AG04449 (cell line): ENCODE results near the gene DPF3.

Source experiments
- CTCF ChIA-PET: fragments of 350-600 bp; formaldehyde crosslinking; extraction: SDS; loops from one replicate; lab custom pipeline; 2021; ENCODE audit warnings: antibody characterized with exemption; lab: Yijun Ruan, JAX
- POLR2A ChIA-PET: fragments of 400-600, 350-600 bp; formaldehyde crosslinking; extraction: SDS; loops from one replicate; lab custom pipeline; 2020; ENCODE audit warnings: antibody characterized with exemption, inconsistent platforms; lab: Yijun Ruan, JAX
- DNase-seq: peaks from one replicate; pipeline ENCODE4 v3.0.0-alpha.2; 2010; ENCODE audit warnings: low read depth, low spot score
- H3K4me3 ChIP-seq: 2 replicates; pipeline ENCODE4 v1.5.1; 2011; ENCODE audit warnings: low read depth, mild to moderate bottlenecking, control low read depth, low read length
- TF ChIP-seq, protein P1 (sequence below): IDR thresholded peaks from one replicate; pipeline ENCODE4 v1.5.1; 2011; ENCODE audit warnings: mild to moderate bottlenecking, moderate library complexity, low read length, control low read depth, inconsistent platforms; ENCODE audit not compliant: insufficient read depth; ENCODE audit errors: missing control alignments

DPF3 gene

DNA sequence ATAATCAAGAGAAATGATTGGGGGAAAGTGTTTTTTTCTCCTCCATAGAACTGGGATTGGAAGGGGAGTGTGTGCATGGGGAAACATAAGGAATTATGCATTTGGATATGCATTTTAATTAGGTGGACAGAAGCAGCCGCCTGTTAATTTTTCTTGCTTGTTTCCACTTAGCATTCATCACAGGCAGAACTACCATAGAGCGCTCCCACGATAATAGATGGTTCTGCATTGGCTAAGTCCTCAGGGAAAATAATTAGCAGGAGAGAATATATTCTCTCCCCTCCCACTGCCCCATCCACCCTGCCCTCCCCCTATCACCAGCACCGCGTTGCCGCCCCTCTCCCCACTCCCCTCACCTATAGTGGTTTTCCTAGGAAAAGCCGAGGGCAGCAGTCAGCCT lies 11.4 kb downstream of the DPF3 start:
- ChIA-PET CTCF (interaction anchor here (0.6 kb wide), 1 partner anchor 64 kb away, joined by 3 read pairs; no protein-coding TSS in a partner anchor), POLR2A (no interaction called here)
- no peak overlapping the region for H3K4me3 ChIP-seq
- TF ChIP-seq, protein P1, sequence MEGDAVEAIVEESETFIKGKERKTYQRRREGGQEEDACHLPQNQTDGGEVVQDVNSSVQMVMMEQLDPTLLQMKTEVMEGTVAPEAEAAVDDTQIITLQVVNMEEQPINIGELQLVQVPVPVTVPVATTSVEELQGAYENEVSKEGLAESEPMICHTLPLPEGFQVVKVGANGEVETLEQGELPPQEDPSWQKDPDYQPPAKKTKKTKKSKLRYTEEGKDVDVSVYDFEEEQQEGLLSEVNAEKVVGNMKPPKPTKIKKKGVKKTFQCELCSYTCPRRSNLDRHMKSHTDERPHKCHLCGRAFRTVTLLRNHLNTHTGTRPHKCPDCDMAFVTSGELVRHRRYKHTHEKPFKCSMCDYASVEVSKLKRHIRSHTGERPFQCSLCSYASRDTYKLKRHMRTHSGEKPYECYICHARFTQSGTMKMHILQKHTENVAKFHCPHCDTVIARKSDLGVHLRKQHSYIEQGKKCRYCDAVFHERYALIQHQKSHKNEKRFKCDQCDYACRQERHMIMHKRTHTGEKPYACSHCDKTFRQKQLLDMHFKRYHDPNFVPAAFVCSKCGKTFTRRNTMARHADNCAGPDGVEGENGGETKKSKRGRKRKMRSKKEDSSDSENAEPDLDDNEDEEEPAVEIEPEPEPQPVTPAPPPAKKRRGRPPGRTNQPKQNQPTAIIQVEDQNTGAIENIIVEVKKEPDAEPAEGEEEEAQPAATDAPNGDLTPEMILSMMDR, result no peak
- DNase-seq, result no peak

DNA sequence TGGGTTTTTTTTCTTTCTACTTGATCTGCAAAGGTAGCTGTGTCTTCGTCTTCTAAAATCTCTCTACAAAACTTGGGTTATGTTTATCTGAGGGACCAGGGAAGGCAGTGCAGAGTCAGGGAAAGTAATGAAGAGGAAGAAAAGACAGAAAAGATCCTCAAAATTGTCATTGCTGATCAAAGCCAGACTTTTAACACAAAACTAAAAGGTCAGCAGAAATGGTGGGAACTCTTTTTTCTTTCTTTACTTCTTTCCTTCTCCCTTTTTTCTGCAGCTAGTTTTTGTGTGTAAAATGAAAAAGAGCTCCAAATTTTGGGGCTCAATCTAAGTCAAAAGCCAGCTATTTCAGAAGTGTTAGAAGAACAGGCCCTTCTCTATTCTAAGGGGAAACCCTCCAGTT lies 11.9 kb downstream of the DPF3 start:
- POLR2A ChIA-PET, result no interaction called here
- no peak overlapping the region for H3K4me3 ChIP-seq
- no peak for DNase-seq
- CTCF ChIA-PET, result no interaction called here
- TF ChIP-seq, protein P1, result no peak

DNA sequence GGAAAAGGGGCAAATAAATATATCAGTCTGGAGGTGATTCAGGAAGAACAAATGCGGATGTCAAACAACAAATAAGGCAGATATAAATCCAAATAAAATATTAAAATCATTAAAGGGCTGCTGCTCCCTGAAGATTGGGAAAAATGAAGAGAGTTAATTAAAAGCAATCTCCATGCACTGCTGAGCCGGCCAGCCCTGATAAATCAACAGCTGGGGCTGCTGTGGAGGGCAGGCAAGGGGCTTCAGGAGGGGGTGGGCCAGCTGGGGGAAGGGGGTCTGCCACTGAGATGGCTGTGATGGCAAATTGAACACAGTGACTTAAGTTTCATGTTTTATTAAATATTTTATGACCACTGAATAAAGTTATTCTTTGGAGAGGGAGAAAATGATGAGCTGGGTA lies 12.4 kb downstream of the DPF3 start:
- no peak for DNase-seq
- CTCF ChIA-PET, result no interaction called here
- POLR2A ChIA-PET, result no interaction called here
- no peak overlapping the region for H3K4me3 ChIP-seq
- TF ChIP-seq, protein P1, result no peak

- DNase-seq, result no peak
- POLR2A ChIA-PET, result no interaction called here
- H3K4me3 ChIP-seq, result no peak overlapping the region
- CTCF ChIA-PET, result no interaction called here
- TF ChIP-seq, protein P1, result no peak
Measured at GRCh38 chr14:72880820-72881219, 13.1 kb downstream of the DPF3 start.

DNA sequence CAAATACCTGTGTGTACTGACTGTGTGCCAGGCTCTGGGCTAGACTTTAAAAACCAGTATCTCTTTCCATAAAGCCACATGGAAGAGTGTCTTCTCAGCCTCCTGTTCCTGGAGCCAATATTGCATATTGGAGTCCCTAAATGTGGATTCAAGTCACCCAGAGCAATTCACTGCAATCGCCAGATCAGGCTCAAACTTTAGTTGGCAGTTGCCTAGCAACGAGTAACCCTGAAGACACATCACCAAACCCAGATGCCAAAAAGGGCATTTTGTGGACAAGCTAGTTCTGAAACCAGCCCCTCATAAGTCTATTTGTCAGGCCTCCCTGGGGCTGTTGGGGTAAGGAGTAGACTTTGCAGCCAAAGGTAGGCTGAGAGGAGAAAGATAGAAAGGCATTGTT lies 13.7 kb downstream of the DPF3 start:
- POLR2A ChIA-PET, result no interaction called here
- CTCF ChIA-PET, result no interaction called here
- DNase-seq, result no peak
- TF ChIP-seq, protein P1, result no peak
- H3K4me3 ChIP-seq, result no peak overlapping the region

GRCh38 chr14:72879431-72879830 lies 14.5 kb downstream of the DPF3 start:
- TF ChIP-seq, protein P1, result no peak
- POLR2A ChIA-PET, result no interaction called here
- no peak overlapping the region for H3K4me3 ChIP-seq
- DNase-seq, result no peak
- CTCF ChIA-PET, result no interaction called here
